ENCODE data around the gene ARHGAP10.
"Not testable (repeated sequence)": the region's sequence is repeated elsewhere in the genome, so short reads cannot be mapped to it uniquely, and the experiment has no call there.

The ARHGAP10 gene

GRCh38 chr4:147794787-147795413 lies 63.0 kb downstream of the ARHGAP10 start:
- DNase-seq = peak; percentile 21

GRCh38 chr4:147799057-147799456 lies 67.2 kb downstream of the ARHGAP10 start:
- not testable (repeated sequence) for DNase-seq

DNA sequence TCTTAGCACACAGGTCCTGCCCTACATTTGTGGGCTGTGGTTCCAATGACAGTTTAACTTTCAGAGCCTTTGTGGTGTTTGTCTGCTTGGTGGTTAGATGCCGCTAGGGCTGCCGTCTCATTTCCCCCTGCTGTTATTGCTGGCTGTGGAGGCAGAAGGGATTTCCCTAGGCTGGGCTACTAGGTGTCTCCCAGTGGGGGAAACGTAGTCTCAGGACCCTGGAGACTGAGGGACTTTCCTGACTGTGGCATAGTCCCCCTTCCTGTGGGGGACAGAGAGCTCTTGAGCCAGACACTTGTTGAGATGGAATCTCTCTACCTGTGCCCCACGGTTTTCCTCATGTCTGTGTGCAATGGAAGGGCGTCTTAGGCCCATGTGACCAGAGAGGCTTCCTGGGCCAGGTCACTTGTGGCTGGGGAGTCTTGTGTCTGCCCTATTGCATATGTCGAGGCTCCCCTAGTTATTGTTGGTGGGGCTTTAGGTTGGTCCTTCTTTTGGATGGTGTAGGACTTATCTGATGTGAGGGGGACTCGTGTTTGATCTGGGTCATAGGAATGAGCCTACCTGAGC lies 68.2 kb downstream of the ARHGAP10 start:
- peak; percentile 77 for DNase-seq

DNA sequence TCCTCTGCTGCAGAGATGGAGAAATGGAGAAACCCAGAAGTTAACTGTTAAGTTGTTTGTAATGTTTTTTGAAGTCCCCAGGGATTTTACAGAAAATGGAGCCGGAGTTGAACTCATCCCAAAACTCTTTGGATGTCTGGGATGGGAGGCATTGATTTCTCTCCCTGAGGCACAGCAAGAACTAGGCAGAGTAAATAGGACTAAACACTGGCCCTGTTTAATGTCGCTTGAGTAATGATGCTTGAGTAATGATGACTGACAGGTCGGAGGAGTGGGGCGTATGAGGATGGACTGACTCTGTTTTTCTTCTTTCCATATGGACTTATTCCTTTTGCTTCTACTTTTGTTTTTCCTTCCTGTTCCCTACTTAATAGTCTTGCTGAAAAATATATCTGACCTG lies 69.9 kb downstream of the ARHGAP10 start:
- no peak for DNase-seq

DNA sequence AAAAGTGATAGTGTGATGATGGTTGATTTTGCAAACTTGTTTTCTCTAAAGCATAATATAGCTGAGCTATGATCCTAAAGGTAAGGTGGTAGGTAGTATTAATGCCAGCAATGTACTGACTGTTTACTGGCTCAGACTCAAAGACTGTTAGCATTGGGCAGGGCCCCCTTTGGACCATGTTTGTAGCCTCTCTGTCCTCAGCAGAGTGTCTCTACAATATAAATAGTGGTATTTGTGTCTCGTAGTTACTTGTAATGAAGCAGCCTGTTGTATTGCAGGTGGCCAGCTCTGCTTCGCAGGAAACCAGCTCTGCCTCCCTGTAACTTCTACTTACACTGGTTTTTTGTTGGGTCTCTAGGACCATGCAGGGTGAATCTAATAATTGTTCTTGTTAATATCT lies 70.5 kb downstream of the ARHGAP10 start:
- no peak for DNase-seq

GRCh38 chr4:147805946-147806345 lies 74.1 kb downstream of the ARHGAP10 start:
- no peak for DNase-seq

DNA sequence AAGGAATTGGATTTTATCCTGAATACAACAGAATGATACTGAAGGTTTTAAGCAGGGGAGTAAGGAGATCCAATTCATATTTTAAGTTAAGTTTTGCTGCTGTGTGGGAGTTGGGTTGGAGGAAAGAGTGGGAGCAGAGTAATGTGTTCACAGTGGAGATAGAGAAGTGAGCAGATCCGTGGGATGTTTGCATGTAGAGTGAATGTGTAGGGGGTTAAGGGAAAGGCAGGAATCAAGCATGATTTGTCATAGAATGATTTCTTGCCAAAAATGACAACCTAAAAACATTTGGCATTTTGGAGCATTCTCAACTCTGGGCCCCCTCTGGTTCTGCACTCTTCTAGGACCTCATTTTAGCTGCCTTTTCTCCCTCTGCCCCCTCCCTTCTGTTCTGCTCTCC lies 76.6 kb downstream of the ARHGAP10 start:
- no peak for DNase-seq

DNA sequence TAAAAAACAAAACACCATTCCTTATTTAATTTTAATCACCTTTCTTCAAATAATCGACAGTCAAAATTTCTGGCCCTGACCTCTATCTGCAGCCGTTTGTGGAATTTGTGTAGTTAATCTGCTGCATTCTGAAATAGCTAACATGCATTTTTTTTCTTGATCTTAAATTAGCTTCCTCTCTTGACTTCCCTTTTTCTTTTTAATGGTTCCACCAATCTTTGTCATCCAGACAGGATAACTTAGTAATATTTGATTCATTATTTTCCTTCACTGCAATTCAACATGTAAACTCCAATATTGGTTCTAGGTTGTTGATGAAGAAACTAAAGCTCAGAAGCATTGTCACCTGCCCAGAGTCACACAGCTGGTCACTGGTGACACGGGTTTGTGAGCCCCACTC lies 77.3 kb downstream of the ARHGAP10 start:
- DNase-seq = no peak

DNA sequence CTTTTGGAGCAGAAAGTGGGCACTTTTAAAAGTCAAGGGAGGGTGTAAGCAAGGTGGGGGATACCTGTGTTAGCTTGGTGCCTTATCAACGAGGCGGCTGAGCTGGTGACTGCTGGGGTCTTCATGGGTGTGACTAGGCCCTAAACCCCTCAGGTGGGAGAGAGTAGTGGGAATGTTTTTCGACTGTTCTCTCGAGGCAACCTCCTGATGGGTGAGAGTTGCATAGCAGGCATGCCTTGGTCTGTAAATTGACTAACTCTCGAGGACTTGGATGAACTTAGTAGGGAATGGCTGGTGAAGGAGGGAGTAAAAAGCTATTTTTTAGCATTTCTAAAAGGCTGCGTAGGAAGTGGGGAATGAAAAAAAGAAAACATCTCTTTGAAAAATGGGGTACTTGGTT lies 80.0 kb downstream of the ARHGAP10 start:
- no peak for DNase-seq

GRCh38 chr4:147813109-147813773 lies 81.4 kb downstream of the ARHGAP10 start:
- DNase-seq = no peak

GRCh38 chr4:147813973-147814372 lies 82.1 kb downstream of the ARHGAP10 start:
- DNase-seq = no peak

DNA sequence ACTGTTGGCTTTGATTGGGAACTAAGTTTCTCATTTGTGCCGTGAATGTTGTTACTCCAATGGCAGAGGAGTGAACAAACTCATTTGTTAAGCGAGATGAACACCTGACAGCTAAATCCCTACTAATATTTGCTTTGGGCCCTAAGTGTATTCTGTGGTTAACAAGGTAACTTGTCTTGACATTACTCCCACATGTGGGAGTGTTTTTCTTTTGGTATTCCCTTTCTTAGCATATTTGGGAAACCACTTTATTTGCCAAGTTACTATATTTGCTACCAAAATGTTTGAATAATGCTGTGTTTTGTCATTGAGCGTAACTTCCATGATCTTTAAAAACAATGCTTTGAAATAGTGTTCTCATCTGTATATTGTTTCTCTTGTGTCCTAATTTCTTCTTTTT lies 82.5 kb downstream of the ARHGAP10 start:
- DNase-seq = no peak

DNA sequence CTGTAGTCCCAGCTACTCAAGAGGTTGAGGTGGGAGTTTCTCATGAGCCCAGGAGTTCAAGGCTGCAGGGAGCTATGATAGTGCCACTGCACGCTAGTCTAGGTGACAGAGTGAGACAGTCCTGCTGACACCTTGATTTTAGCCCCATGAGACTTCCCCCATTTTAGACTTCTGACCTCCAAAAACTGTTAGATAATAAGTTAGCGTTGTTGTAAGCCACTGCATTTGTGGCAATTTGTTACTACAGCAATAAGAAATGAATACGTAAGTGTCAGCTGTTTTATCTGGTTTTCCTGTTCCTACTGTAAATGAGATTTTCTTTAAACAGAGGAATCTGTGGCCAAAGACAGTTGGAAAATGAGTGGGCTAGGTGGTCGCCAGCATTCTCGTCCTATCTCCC lies 83.9 kb downstream of the ARHGAP10 start:
- DNase-seq = no peak

GRCh38 chr4:147816382-147817254 lies 84.7 kb downstream of the ARHGAP10 start:
- no peak for DNase-seq

DNA sequence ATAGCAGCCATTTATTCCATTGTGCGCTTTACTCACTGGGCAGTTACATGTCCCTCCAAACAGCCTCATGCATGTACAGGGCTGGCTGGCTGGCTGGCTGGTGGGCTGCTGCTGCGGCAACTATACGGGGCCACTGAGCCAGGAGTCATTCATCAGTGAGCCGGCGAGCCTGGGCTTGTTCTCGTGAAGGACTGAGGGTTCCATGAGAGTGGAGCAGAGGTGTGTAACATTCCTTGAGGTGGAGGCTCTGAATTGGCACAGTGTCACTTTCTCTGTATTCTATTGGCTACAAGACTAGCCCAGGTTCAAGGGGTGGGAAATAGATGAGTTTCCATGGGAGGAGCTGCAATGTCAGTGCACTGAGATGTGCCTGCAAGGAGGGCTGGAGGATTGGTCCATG lies 89.1 kb downstream of the ARHGAP10 start:
- DNase-seq = no peak

DNA sequence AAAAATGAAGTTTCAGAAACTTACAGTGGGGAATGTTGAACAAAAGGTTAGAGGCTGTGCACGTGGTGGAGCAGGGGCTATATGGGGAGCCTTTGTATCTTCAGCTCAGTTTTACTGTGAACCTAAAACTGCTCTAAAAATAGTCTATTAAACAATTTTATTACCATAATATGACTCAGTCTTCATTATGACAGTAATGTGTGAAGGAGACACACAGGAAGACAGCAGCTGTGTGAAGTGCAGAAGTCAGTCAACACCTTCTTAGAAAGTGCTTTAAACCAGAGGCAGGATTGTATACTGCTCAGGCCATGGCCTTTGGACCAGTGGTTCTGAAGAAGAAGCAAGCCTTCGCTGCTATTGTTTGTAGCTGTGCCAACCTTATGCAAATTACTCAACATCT lies 89.7 kb downstream of the ARHGAP10 start:
- DNase-seq = no peak

- no peak for DNase-seq
These were observed 90.2 kb downstream of the ARHGAP10 start for GRCh38 chr4:147822128-147822527.

GRCh38 chr4:147823130-147823529 lies 91.2 kb downstream of the ARHGAP10 start:
- DNase-seq = no peak

DNA sequence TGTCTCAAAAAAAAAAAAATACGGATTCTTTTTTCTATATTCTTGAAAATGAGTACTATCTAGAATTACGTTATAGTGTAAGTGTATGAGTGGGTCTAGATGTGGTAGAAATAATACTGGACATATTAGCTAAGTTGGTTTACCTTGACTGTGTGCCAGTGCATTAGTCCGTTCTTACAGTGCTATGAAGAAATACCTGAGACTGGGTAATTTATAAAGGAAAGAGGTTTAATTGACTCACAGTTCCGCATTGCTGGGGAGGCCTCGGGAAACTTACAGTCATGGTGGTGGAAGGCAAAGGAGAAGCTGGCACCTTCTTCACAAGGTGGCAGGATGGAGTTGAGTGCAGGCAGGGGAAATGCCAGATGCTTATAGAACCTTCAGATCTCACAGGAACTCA lies 92.4 kb downstream of the ARHGAP10 start:
- DNase-seq = no peak

- DNase-seq = no peak
These were observed 93.0 kb downstream of the ARHGAP10 start for GRCh38 chr4:147824884-147825283.

DNA sequence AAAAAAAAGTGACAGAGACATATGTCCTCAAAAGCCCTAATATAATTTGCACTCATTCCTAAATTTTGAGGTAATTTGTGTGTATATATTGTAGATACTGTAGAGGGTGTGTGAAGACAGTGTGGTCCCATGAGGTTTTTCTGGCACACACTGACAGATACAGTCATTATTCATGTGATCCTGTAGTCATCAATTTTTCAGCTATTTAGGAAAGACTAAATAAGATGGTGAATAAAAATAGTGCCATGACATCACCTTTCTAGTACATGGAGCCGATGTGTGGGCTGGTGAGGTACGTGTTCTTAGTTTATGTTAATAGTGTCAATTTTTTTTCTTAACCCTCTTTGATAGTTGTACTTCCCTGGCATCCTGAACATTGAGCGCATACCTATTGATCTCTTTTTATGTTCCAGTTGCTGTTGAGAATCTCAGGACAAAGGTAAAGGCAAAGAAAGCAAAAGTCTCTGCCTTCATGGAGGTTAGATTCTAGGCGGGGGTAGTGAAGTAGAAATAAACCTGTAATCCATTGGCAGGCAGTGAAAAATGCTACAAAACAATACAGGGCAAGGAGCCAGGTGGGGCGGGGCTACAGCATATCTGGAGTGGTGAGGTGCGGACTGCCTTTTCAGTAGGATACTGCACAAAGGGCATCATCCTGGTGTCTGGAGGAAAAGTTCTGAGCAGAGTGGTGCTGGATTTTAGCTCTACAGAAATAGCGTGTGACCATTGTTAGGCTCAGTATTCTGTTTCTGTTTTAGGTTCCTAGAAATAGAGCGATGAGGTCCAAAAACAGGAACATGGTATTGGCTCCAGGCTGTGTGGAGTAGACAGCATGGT lies 93.8 kb downstream of the ARHGAP10 start:
- DNase-seq = no peak

DNA sequence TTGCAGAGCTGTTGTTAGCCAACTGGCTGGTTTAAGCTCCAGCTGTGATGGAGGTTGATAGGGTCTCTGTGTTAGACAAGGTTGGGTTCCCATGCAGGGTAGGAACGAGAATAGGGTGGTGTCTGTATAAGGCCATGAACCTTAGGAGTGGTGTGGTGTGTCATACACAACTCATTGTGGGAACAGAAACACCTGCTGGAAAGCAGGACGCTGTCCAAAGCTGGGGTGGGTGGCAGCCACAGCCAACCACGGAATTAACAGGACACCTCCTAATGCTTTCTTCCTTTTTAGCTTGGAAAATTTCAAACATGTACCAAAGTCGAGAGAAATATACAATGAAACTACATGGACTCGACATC lies 94.4 kb downstream of the ARHGAP10 start:
- DNase-seq = no peak

All from CD4-positive, alpha-beta T cell treated with Interleukin-4 for 4 hours (primary cell).